ENCODE measurements around the gene GCSAM. TPM values are rescaled to one million over a fixed set of nuclear protein-coding genes. Genes with fewer than 3 reads are reported as not detected.
A peak's percentile ranks its signal among the peaks of the same experiment; 100 is the strongest.

Gene GCSAM
- total RNA-seq, 2 donors from 2014 or later = not detected

- Histone ChIP-seq H3K27ac (no peak overlapping the region), H3K27me3 (no peaks in the 10 kb centered on the region), H3K36me3 (replicated peaks in 1 of 2; ENCODE audit: insufficient read depth in 1 of 2, low read depth in 2 of 2) (peaks cover 0 to 4% of the 10 kb centered on the region in 2 donors), H3K9me3 (no peaks in the 10 kb centered on the region), H3K4me3 (no peak overlapping the region), H3K4me1 (no peaks in the 10 kb centered on the region)
- no peak for ATAC-seq
- 90 to 95% methylated on average over 6 of the region's 6 CpGs for WGBS, 2 donors
- no peak for DNase-seq
- TF ChIP-seq POLR2A (IDR thresholded peaks at IDR 0.05) (no peak), CTCF (IDR thresholded peaks at IDR 0.05) (no peak)
- intact Hi-C loops (cut with DNase I) = no loop called here
Observed at GRCh38 chr3:112115161-112115739, 17.8 kb downstream of the GCSAM start.

GRCh38 chr3:112114576-112115160, 18.4 kb downstream of the GCSAM start:
- Histone ChIP-seq H3K27ac (no peak overlapping the region), H3K9me3 (no peaks in the 10 kb centered on the region), H3K27me3 (no peaks in the 10 kb centered on the region), H3K36me3 (replicated peaks in 1 of 2; ENCODE audit: insufficient read depth in 1 of 2, low read depth in 2 of 2) (peaks cover 0 to 4% of the 10 kb centered on the region in 2 donors), H3K4me3 (no peak overlapping the region), H3K4me1 (no peaks in the 10 kb centered on the region)
- TF ChIP-seq CTCF (IDR thresholded peaks at IDR 0.05) (no peak), POLR2A (IDR thresholded peaks at IDR 0.05) (no peak)
- intact Hi-C loops (cut with DNase I) = no loop called here
- WGBS, 2 donors = 93 to 95% methylated on average over 6 of the region's 6 CpGs
- DNase-seq (no peak), ATAC-seq (no peak)

- H3K9me3 ChIP-seq = no peaks in the 10 kb centered on the region
- H3K4me3 ChIP-seq = no peak overlapping the region
- intact Hi-C loops (cut with DNase I) = no loop called here
- DNase-seq = peak; percentile 45 to 65 (median 59)
- H3K36me3 ChIP-seq (replicated peaks in 1 of 2; ENCODE audit: insufficient read depth in 1 of 2, low read depth in 2 of 2) = peaks cover 0 to 4% of the 10 kb centered on the region in 2 donors
- no peak overlapping the region for H3K27ac ChIP-seq
- WGBS, 2 donors = 13 to 33% methylated on average over 3 of the region's 3 CpGs
- peak; percentile 64 for ATAC-seq
- peaks cover 7% of the 10 kb centered on the region for H3K4me1 ChIP-seq
- TF ChIP-seq POLR2A (IDR thresholded peaks at IDR 0.05) = no peak
- TF ChIP-seq CTCF (IDR thresholded peaks at IDR 0.05) = peak; percentile 38 to 66 (median 56)
- H3K27me3 ChIP-seq = no peaks in the 10 kb centered on the region
Observed at GRCh38 chr3:112111785-112112402, 21.2 kb downstream of the GCSAM start.

- H3K36me3 ChIP-seq (replicated peaks in 1 of 2; ENCODE audit: insufficient read depth in 1 of 2, low read depth in 2 of 2) = peaks cover 0 to 6% of the 10 kb centered on the region in 2 donors
- peaks cover 7% of the 10 kb centered on the region for H3K4me1 ChIP-seq
- H3K27ac ChIP-seq = no peak overlapping the region
- no peak for ATAC-seq
- H3K4me3 ChIP-seq = no peak overlapping the region
- H3K27me3 ChIP-seq = no peaks in the 10 kb centered on the region
- intact Hi-C loops (cut with DNase I) = no loop called here
- H3K9me3 ChIP-seq = no peaks in the 10 kb centered on the region
- TF ChIP-seq CTCF (IDR thresholded peaks at IDR 0.05) (no peak), POLR2A (IDR thresholded peaks at IDR 0.05) (no peak)
- 41 to 46% methylated on average over 5 of the region's 5 CpGs for WGBS, 2 donors
- no peak for DNase-seq
Observed at GRCh38 chr3:112109322-112109721, 23.7 kb downstream of the GCSAM start.

Measured in body of pancreas (tissue), 4 donors.